ENCODE results near the gene DLG1. TPM values are rescaled to one million over a fixed set of nuclear protein-coding genes. Genes with fewer than 3 reads are reported as not detected.
"Not testable (repeated sequence)": the region's sequence is repeated elsewhere in the genome, so short reads cannot be mapped to it uniquely, and the experiment has no call there.

The DLG1 gene
- total and polyA plus RNA-seq, 8 donors = 17.9 to 173 (median 92.9) TPM

- Histone ChIP-seq H3K36me3 (no peaks in the 10 kb centered on the region), H3K4me1 (peaks cover 6 to 68% (median 36%) of the 10 kb centered on the region in 4 donors), H3K27ac (no peak overlapping the region), H3K4me3 (no peak overlapping the region), H3K27me3 (no peaks in the 10 kb centered on the region), H3K9me3 (no peaks in the 10 kb centered on the region)
- TF ChIP-seq POLR2A (IDR thresholded peaks at IDR 0.05) = no peak
- no peak for TF ChIP-seq EP300 (IDR thresholded peaks at IDR 0.05)
- TF ChIP-seq CTCF (IDR thresholded peaks at IDR 0.05) = no peak
- no peak for TF ChIP-seq POLR2AphosphoS5 (IDR thresholded peaks at IDR 0.05)
- intact Hi-C loops (cut with DNase I; ENCODE audit: low total_unique reads) = no loop called here
- no peak for DNase-seq
- WGBS, 5 donors = 66 to 90% (median 80%) methylated on average over 3 of the region's 3 CpGs
Measured at GRCh38 chr3:197204736-197205135, 93.7 kb downstream of the DLG1 start.

GRCh38 chr3:197203714-197204146 is 94.7 kb downstream of the DLG1 start:
- no peaks in the 10 kb centered on the region for H3K27me3 ChIP-seq
- intact Hi-C loops (cut with DNase I; ENCODE audit: low total_unique reads) = no loop called here
- TF ChIP-seq EP300 (IDR thresholded peaks at IDR 0.05) (no peak), POLR2A (IDR thresholded peaks at IDR 0.05) (no peak), POLR2AphosphoS5 (IDR thresholded peaks at IDR 0.05) (no peak), CTCF (IDR thresholded peaks at IDR 0.05) (no peak)
- peaks cover 6 to 58% (median 30%) of the 10 kb centered on the region in 4 donors for H3K4me1 ChIP-seq
- H3K9me3 ChIP-seq = no peaks in the 10 kb centered on the region
- DNase-seq = no peak
- H3K27ac ChIP-seq = no peak overlapping the region
- no peak overlapping the region for H3K4me3 ChIP-seq
- no peaks in the 10 kb centered on the region for H3K36me3 ChIP-seq
- 66 to 86% (median 75%) methylated on average over 2 of the region's 2 CpGs for WGBS, 5 donors

DNA sequence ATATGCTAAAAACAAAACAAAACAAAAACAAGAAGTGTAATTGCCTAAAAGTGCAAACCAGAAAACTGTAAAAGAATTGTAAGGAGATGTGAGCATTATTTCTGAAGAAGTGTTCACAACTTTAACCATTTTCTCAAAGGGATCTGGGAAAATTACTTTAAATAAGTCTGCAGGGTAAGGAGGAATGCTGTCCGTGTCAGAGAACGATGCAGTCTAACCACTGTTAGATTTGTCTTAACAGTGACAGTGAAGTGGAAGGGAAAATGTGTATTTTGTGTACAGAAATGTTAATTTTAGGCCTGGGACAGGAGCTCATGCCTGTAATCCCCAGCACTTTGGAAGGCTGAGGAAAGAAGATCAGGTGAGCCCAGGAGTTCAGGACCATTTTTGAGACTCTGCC is 95.7 kb downstream of the DLG1 start:
- WGBS, 5 donors = 48 to 89% (median 62%) methylated on average over 2 of the region's 2 CpGs

DNA sequence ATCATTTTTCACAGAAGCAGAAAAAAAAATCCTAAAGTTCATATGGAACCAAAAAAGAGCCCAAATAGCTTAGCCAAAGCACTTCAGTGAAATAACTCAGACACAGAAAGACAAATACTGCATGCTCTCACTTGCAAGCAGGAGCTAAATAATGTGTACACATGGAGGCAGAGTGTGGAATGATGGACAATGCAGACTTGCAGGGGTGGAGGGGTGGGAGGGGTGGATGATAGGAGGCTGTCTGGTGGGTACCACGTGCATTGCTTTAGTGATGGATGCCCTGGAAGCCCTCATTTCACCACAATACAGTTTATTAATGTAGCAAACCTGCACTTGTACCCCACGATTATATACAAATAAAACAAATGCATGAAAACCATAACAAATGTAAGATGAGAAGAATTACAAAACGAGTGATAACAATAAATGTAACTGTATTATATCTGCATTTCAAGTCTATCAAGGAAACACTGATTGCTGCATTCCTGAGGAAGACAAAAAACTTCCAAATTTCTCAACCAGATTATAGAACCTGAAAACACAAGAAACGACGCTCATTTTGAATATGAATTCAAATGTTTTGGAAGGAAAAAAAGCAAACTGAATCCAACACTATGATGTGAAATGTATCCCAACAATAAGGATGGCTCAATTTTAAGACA is 96.5 kb downstream of the DLG1 start:
- no peak overlapping the region for H3K27ac ChIP-seq
- intact Hi-C loops (cut with DNase I; ENCODE audit: low total_unique reads) = no loop called here
- H3K4me3 ChIP-seq = no peak overlapping the region
- 54 to 66% (median 60%) methylated on average over 5 of the region's 5 CpGs for WGBS, 5 donors
- no peaks in the 10 kb centered on the region for H3K9me3 ChIP-seq
- no peaks in the 10 kb centered on the region for H3K36me3 ChIP-seq
- no peak for TF ChIP-seq CTCF (IDR thresholded peaks at IDR 0.05)
- no peak for TF ChIP-seq POLR2A (IDR thresholded peaks at IDR 0.05)
- TF ChIP-seq EP300 (IDR thresholded peaks at IDR 0.05) = no peak
- no peak for TF ChIP-seq POLR2AphosphoS5 (IDR thresholded peaks at IDR 0.05)
- H3K27me3 ChIP-seq = no peaks in the 10 kb centered on the region
- DNase-seq = no peak
- peaks cover 6 to 44% (median 25%) of the 10 kb centered on the region in 4 donors for H3K4me1 ChIP-seq

More for the DNA sequence above, 95.7 kb downstream of the DLG1 start:
- H3K4me3 ChIP-seq = no peak overlapping the region
- no peak for DNase-seq
- no peak for TF ChIP-seq CTCF (IDR thresholded peaks at IDR 0.05)
- no peak for TF ChIP-seq POLR2AphosphoS5 (IDR thresholded peaks at IDR 0.05)
- TF ChIP-seq POLR2A (IDR thresholded peaks at IDR 0.05) = no peak
- TF ChIP-seq EP300 (IDR thresholded peaks at IDR 0.05) = no peak
- H3K4me1 ChIP-seq = peaks cover 6 to 48% (median 25%) of the 10 kb centered on the region in 4 donors
- H3K36me3 ChIP-seq = no peaks in the 10 kb centered on the region
- H3K9me3 ChIP-seq = no peaks in the 10 kb centered on the region
- H3K27me3 ChIP-seq = no peaks in the 10 kb centered on the region
- H3K27ac ChIP-seq = no peak overlapping the region
- intact Hi-C loops (cut with DNase I; ENCODE audit: low total_unique reads) = no loop called here

- intact Hi-C loops (cut with DNase I; ENCODE audit: low total_unique reads) = not testable (repeated sequence)
Measured at GRCh38 chr3:197200856-197201255, 97.6 kb downstream of the DLG1 start.

More at GRCh38 chr3:197200856-197201255, 97.6 kb downstream of the DLG1 start:
- not testable (repeated sequence) for H3K27ac ChIP-seq, H3K36me3 ChIP-seq, DNase-seq, H3K9me3 ChIP-seq, H3K27me3 ChIP-seq, H3K4me3 ChIP-seq
- H3K4me1 ChIP-seq = peaks cover 6 to 44% (median 25%) of the 10 kb centered on the region in 4 donors
- WGBS, 5 donors = 90 to 96% (median 93%) methylated on average over 12 of the region's 12 CpGs

All from stomach (tissue), 9 donors.